HEK293 (cell line): ENCODE results near the gene SGCG.

Source experiments
- CTCF ChIA-PET: fragments of 350-600 bp; formaldehyde crosslinking; extraction: SDS; loops from one replicate; lab custom pipeline; 2021; ENCODE audit warnings: antibody characterized with exemption; lab: Yijun Ruan, JAX
- POLR2A ChIA-PET: fragments of 300-600 bp; formaldehyde crosslinking; extraction: SDS; loops from one replicate; lab custom pipeline; 2020; ENCODE audit warnings: antibody characterized with exemption, inconsistent platforms; lab: Yijun Ruan, JAX
- H3K27ac ChIP-seq: fragments of 200-500 bp; sonication (Bioruptor generic); 2 replicates; pipeline ENCODE4 v1.5.1; 2014; ENCODE audit warnings: low read depth, low read length, control low read depth, inconsistent platforms; ENCODE audit errors: extremely low read depth
- H3K36me3 ChIP-seq, 2 experiments: fragments of 200-500 bp in 1 of 2; sonication (Bioruptor generic) in 1 of 2; 1 replicate in 1 of 2; 2 replicates in 1 of 2; pipeline ENCODE4 v1.5.1; 2014 to 2017; ENCODE audit warnings: inconsistent platforms in 2 of 2, low read length in 2 of 2; ENCODE audit not compliant: control insufficient read depth in 2 of 2, insufficient read depth in 1 of 2
- H3K4me1 ChIP-seq: fragments of 200-500 bp; sonication (Bioruptor generic); 2 replicates; pipeline ENCODE4 v1.5.1; 2014; ENCODE audit warnings: mild to moderate bottlenecking, low read length, inconsistent platforms; ENCODE audit not compliant: control insufficient read depth, insufficient read depth
- H3K4me3 ChIP-seq: 2 replicates; pipeline ENCODE4 v1.5.1; 2011; ENCODE audit warnings: low read depth, mild to moderate bottlenecking, control low read depth, low read length, moderate library complexity
- H3K9me3 ChIP-seq: fragments of 200-500 bp; sonication (Bioruptor generic); 2 replicates; pipeline ENCODE4 v1.5.1; 2014; ENCODE audit warnings: low read depth, low read length, inconsistent platforms; ENCODE audit not compliant: control insufficient read depth, insufficient read depth
- GFI1B ChIP-seq: fragments of 450-650 bp; formaldehyde crosslinking; IDR thresholded peaks from 2 replicates; pipeline ENCODE4 v1.5.1; 2016; ENCODE audit warnings: missing biosample characterization, missing genetic modification characterization
- GLIS2 ChIP-seq: fragments of 450-650 bp; formaldehyde crosslinking; IDR thresholded peaks from 2 replicates; pipeline ENCODE4 v1.5.1; 2016; ENCODE audit warnings: missing biosample characterization, missing genetic modification characterization
- KLF1 ChIP-seq: fragments of 450-650 bp; formaldehyde crosslinking; IDR thresholded peaks from 2 replicates; pipeline ENCODE4 v1.5.1; 2016; ENCODE audit warnings: missing biosample characterization, missing genetic modification characterization
- TRIM28 ChIP-seq: IDR thresholded peaks from 2 replicates; pipeline ENCODE4 v1.6.1; 2011; ENCODE audit warnings: low read length, control low read depth, borderline replicate concordance
- ZBTB7A ChIP-seq: fragments of 450-650 bp; formaldehyde crosslinking; IDR thresholded peaks from 2 replicates; pipeline ENCODE4 v1.5.1; 2016; ENCODE audit warnings: low read depth, missing biosample characterization, missing genetic modification characterization
- ZNF146 ChIP-seq: fragments of 450-650 bp; formaldehyde crosslinking; IDR thresholded peaks from 2 replicates; pipeline ENCODE4 v1.5.1; 2016; ENCODE audit warnings: missing biosample characterization, missing genetic modification characterization
- ZNF274 ChIP-seq, 2 experiments: fragments of 200-500 bp in 1 of 2; fragments of 450-650 bp in 1 of 2; sonication (Bioruptor generic) in 1 of 2; formaldehyde crosslinking in 1 of 2; IDR thresholded peaks; 2 replicates each; pipeline versions ENCODE4 v1.5.1 to v1.6.1; 2014 to 2016; ENCODE audit warnings: borderline replicate concordance in 1 of 2, inconsistent platforms in 1 of 2, low read length in 1 of 2, missing biosample characterization in 1 of 2, missing genetic modification characterization in 1 of 2
- ZNF391 ChIP-seq: fragments of 450-650 bp; formaldehyde crosslinking; IDR thresholded peaks from 2 replicates; pipeline ENCODE4 v1.5.1; 2016; ENCODE audit warnings: low read depth, missing biosample characterization, missing genetic modification characterization, borderline replicate concordance
- ZNF510 ChIP-seq: fragments of 450-650 bp; formaldehyde crosslinking; IDR thresholded peaks from 2 replicates; pipeline ENCODE4 v1.5.1; 2018; ENCODE audit warnings: mild to moderate bottlenecking, missing genetic modification characterization, missing biosample characterization; ENCODE audit not compliant: insufficient replicate concordance
- ZNF529 ChIP-seq: fragments of 450-650 bp; formaldehyde crosslinking; IDR thresholded peaks from 2 replicates; pipeline ENCODE4 v1.5.1; 2017; ENCODE audit warnings: missing genetic modification characterization, missing biosample characterization; ENCODE audit not compliant: insufficient replicate concordance
- ZNF549 ChIP-seq: fragments of 450-650 bp; IDR thresholded peaks from 2 replicates; pipeline ENCODE4 v1.5.1; 2018; ENCODE audit warnings: missing biosample characterization, missing genetic modification characterization, mild to moderate bottlenecking, inconsistent platforms, moderate library complexity
- ZNF561 ChIP-seq: fragments of 450-650 bp; IDR thresholded peaks from 2 replicates; pipeline ENCODE4 v1.5.1; 2018; ENCODE audit warnings: missing biosample characterization, missing genetic modification characterization, borderline replicate concordance
- ZNF600 ChIP-seq: fragments of 450-650 bp; formaldehyde crosslinking; IDR thresholded peaks from 2 replicates; pipeline ENCODE4 v1.5.1; 2016; ENCODE audit warnings: missing biosample characterization, missing genetic modification characterization
- ZNF610 ChIP-seq: fragments of 450-650 bp; formaldehyde crosslinking; IDR thresholded peaks from 2 replicates; pipeline ENCODE4 v1.5.1; 2016; ENCODE audit warnings: missing biosample characterization, missing genetic modification characterization, borderline replicate concordance
- ZNF623 ChIP-seq: fragments of 450-650 bp; formaldehyde crosslinking; IDR thresholded peaks from 2 replicates; pipeline ENCODE4 v1.5.1; 2016; ENCODE audit warnings: missing biosample characterization, missing genetic modification characterization
- ZNF677 ChIP-seq: fragments of 450-650 bp; IDR thresholded peaks from 2 replicates; pipeline ENCODE4 v1.5.0; 2018; ENCODE audit warnings: missing biosample characterization, mild to moderate bottlenecking, missing genetic modification characterization, moderate library complexity
- ZNF785 ChIP-seq: fragments of 450-650 bp; formaldehyde crosslinking; IDR thresholded peaks from 2 replicates; pipeline ENCODE4 v1.5.1; 2016; ENCODE audit warnings: missing biosample characterization, missing genetic modification characterization
- TF ChIP-seq, protein P1 (sequence below): fragments of 450-650 bp; formaldehyde crosslinking; IDR thresholded peaks from 2 replicates; pipeline ENCODE4 v1.5.1; 2016; ENCODE audit warnings: missing biosample characterization, missing genetic modification characterization, borderline replicate concordance
- TF ChIP-seq, protein P2 (sequence below): fragments of 450-650 bp; formaldehyde crosslinking; IDR thresholded peaks from 2 replicates; pipeline ENCODE4 v1.5.1; 2016; ENCODE audit warnings: missing biosample characterization, missing genetic modification characterization
- TF ChIP-seq, protein P3 (sequence below): fragments of 450-650 bp; formaldehyde crosslinking; IDR thresholded peaks from 2 replicates; pipeline ENCODE4 v1.5.1; 2016; ENCODE audit warnings: missing biosample characterization, missing genetic modification characterization
- TF ChIP-seq, protein P4 (sequence below): fragments of 450-650 bp; formaldehyde crosslinking; IDR thresholded peaks from 2 replicates; pipeline ENCODE4 v1.5.1; 2016; ENCODE audit warnings: missing biosample characterization, missing genetic modification characterization

Gene SGCG

DNA sequence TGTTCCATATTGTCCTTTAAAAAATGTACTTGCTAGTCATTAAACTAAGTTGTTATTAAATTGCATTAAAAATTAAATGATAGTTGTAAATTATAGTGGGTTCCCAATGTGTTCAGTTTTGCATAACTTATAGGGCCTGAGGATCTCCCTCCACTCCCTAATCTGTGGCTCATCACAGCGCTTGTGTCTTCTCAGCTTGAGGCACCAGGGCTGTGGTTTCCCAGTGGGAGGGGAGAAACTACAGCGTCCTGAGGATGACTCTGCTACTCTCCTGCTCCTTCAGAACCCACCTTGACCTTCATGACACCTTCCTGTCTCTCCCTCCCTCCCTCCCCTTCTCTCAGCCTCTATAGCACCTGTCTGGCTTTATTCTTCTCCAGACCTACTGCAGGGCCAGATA, 1.4 kb downstream of the SGCG start:
- POLR2A ChIA-PET, result no interaction called here
- CTCF ChIA-PET, result no interaction called here

DNA sequence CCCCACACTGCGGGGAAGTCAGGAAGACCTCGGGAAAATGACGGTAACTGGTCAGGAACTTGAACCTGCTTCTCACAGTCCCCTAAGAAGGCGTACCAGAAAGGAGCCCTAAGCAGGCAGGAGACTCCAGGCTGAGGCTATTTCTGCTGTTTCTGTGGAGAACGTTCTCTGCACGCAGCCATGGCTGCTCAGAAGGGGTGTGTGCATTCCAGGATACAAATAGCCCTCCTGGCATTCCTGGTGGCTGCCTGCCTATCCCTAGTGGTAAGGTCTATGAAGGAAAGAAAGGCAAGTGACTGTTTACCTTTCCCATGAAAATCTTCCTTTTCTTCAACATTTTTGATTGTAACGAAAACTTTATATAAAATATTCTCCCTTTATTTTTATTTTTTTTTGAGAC, 2.5 kb downstream of the SGCG start:
- TF ChIP-seq ZBTB7A (tag by site-specific recombination), result no peak
- CTCF ChIA-PET, result interaction anchor here (0.7 kb wide), 1 partner anchor 269 kb away, joined by 3 read pairs; no protein-coding TSS in a partner anchor
- POLR2A ChIA-PET, result no interaction called here

More for the DNA sequence above, 1.4 kb downstream of the SGCG start:
- H3K4me3 ChIP-seq, result no peak overlapping the region
- no peaks in the 10 kb centered on the region; the same call in 1 of the 2 replicates for H3K4me1 ChIP-seq
- no peak overlapping the region for H3K27ac ChIP-seq
- no peaks in the 10 kb centered on the region for H3K36me3 ChIP-seq
- TF ChIP-seq TRIM28 (no peak), ZNF510 (tag by site-specific recombination) (no peak), ZNF610 (tag by site-specific recombination) (no peak), ZNF561 (tag by site-specific recombination) (no peak), ZNF529 (tag by site-specific recombination) (no peak), GLIS2 (no peak), ZNF146 (tag by site-specific recombination) (no peak), ZNF391 (tag by site-specific recombination) (no peak), ZNF274 (IDR thresholded peaks at IDR 0.05; ENCODE audit: low read length) (no peak), ZNF274 (tag by site-specific recombination; IDR thresholded peaks at IDR 0.05; ENCODE audit: borderline replicate concordance) (no peak), ZNF549 (tag by site-specific recombination) (no peak), ZNF600 (tag by site-specific recombination) (no peak), ZNF623 (tag by site-specific recombination) (no peak), ZNF677 (no peak), GFI1B (tag by site-specific recombination) (no peak), ZNF785 (no peak), KLF1 (no peak)
- TF ChIP-seq, protein P1, sequence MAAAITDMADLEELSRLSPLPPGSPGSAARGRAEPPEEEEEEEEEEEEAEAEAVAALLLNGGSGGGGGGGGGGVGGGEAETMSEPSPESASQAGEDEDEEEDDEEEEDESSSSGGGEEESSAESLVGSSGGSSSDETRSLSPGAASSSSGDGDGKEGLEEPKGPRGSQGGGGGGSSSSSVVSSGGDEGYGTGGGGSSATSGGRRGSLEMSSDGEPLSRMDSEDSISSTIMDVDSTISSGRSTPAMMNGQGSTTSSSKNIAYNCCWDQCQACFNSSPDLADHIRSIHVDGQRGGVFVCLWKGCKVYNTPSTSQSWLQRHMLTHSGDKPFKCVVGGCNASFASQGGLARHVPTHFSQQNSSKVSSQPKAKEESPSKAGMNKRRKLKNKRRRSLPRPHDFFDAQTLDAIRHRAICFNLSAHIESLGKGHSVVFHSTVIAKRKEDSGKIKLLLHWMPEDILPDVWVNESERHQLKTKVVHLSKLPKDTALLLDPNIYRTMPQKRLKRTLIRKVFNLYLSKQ (tag by site-specific recombination), result no peak
- TF ChIP-seq, protein P2, sequence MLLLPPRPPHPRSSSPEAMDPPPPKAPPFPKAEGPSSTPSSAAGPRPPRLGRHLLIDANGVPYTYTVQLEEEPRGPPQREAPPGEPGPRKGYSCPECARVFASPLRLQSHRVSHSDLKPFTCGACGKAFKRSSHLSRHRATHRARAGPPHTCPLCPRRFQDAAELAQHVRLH (tag by site-specific recombination), result no peak
- TF ChIP-seq, protein P3, sequence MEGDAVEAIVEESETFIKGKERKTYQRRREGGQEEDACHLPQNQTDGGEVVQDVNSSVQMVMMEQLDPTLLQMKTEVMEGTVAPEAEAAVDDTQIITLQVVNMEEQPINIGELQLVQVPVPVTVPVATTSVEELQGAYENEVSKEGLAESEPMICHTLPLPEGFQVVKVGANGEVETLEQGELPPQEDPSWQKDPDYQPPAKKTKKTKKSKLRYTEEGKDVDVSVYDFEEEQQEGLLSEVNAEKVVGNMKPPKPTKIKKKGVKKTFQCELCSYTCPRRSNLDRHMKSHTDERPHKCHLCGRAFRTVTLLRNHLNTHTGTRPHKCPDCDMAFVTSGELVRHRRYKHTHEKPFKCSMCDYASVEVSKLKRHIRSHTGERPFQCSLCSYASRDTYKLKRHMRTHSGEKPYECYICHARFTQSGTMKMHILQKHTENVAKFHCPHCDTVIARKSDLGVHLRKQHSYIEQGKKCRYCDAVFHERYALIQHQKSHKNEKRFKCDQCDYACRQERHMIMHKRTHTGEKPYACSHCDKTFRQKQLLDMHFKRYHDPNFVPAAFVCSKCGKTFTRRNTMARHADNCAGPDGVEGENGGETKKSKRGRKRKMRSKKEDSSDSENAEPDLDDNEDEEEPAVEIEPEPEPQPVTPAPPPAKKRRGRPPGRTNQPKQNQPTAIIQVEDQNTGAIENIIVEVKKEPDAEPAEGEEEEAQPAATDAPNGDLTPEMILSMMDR (tag by site-specific recombination), result no peak
- TF ChIP-seq, protein P4, sequence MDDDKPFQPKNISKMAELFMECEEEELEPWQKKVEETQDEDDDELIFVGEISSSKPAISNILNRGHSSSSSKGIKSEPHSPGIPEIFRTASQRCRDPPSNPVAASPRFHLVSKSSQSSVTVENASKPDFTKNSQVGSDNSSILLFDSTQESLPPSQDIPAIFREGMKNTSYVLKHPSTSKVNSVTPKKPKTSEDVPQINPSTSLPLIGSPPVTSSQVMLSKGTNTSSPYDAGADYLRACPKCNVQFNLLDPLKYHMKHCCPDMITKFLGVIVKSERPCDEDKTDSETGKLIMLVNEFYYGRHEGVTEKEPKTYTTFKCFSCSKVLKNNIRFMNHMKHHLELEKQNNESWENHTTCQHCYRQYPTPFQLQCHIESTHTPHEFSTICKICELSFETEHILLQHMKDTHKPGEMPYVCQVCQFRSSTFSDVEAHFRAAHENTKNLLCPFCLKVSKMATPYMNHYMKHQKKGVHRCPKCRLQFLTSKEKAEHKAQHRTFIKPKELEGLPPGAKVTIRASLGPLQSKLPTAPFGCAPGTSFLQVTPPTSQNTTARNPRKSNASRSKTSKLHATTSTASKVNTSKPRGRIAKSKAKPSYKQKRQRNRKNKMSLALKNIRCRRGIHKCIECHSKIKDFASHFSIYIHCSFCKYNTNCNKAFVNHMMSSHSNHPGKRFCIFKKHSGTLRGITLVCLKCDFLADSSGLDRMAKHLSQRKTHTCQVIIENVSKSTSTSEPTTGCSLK, result no peak
- TF ChIP-seq, all 188 proteins: peak for 0
- H3K9me3 ChIP-seq, result no peaks in the 10 kb centered on the region

More for the DNA sequence above, 2.5 kb downstream of the SGCG start:
- H3K27ac ChIP-seq, result no peak overlapping the region
- H3K4me3 ChIP-seq, result no peak overlapping the region
- H3K36me3 ChIP-seq, result no peaks in the 10 kb centered on the region
- H3K9me3 ChIP-seq, result no peaks in the 10 kb centered on the region
- no peaks in the 10 kb centered on the region; the same call in 1 of the 2 replicates for H3K4me1 ChIP-seq
